ENCODE data around the gene GPC1. TPM values are rescaled to one million over a fixed set of nuclear protein-coding genes. Genes with fewer than 3 reads are reported as not detected.
A peak's percentile ranks its signal among the peaks of the same experiment; 100 is the strongest.

The GPC1 gene
- total RNA-seq, 1 donor from 2014 or later, result 58.0 TPM

DNA sequence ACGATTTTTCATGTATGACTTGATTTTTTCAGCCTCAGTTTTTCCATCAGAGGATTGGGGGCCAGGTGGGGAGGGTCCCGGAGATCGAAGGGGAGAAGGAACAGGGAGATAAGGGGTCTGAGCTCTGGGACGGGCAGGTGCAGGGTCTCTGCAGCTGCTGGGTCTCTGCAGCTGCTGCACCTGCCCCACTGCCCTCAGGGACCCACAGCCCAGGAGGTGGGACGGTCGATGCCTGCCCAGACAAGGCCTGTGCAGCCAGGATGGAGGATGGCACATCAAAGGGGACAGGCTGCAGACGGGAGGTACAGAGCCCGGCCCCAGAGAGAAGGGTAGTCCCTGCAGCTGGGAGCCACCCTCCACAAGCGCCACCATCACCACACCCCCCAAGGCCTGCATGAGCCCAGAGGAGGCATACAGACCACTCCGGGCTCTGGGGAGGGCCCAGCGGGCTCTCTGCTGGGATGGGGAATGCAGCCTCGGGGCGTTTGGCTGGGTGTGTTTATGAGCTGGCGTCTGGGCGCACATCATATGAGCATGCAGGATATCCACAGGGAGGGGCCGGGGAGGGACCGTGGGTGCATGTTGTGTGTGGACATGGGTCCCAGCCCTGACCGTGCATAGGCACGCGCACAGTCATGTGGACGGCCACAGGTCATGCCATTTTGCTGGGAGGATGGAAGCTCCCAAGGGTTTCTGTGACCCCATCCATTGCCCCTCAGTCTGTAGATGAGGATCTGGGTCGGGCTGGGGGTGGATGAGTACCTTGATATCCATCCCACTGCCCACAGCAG, 34.9 kb upstream of the GPC1 start:
- Mint-ChIP-seq H3K4me3 (no peak overlapping the region), H3K36me3 (no peaks in the 10 kb centered on the region), H3K4me1 (ENCODE audit: unreplicated experiment) (peaks cover 5% of the 10 kb centered on the region), H3K27me3 (no peaks in the 10 kb centered on the region), H3K27ac (no peak overlapping the region), H3K9me3 (no peaks in the 10 kb centered on the region)
- TF ChIP-seq, protein P1, sequence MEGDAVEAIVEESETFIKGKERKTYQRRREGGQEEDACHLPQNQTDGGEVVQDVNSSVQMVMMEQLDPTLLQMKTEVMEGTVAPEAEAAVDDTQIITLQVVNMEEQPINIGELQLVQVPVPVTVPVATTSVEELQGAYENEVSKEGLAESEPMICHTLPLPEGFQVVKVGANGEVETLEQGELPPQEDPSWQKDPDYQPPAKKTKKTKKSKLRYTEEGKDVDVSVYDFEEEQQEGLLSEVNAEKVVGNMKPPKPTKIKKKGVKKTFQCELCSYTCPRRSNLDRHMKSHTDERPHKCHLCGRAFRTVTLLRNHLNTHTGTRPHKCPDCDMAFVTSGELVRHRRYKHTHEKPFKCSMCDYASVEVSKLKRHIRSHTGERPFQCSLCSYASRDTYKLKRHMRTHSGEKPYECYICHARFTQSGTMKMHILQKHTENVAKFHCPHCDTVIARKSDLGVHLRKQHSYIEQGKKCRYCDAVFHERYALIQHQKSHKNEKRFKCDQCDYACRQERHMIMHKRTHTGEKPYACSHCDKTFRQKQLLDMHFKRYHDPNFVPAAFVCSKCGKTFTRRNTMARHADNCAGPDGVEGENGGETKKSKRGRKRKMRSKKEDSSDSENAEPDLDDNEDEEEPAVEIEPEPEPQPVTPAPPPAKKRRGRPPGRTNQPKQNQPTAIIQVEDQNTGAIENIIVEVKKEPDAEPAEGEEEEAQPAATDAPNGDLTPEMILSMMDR (conservative IDR thresholded peaks at IDR 0.05), result no peak
- peak; percentile 65 for DNase-seq (ENCODE audit: extremely low spot score, unreplicated experiment)

- H3K9me3 Mint-ChIP-seq, result no peaks in the 10 kb centered on the region
- no peak for DNase-seq (ENCODE audit: extremely low spot score, unreplicated experiment)
- H3K36me3 Mint-ChIP-seq, result no peaks in the 10 kb centered on the region
- no peak overlapping the region for H3K27ac Mint-ChIP-seq
- no peaks in the 10 kb centered on the region for H3K27me3 Mint-ChIP-seq
- H3K4me3 Mint-ChIP-seq, result no peak overlapping the region
- peaks cover 5% of the 10 kb centered on the region for H3K4me1 Mint-ChIP-seq (ENCODE audit: unreplicated experiment)
- TF ChIP-seq, protein P1 (conservative IDR thresholded peaks at IDR 0.05), result no peak
Observed at GRCh38 chr2:240401308-240401707, 34.2 kb upstream of the GPC1 start.

- H3K4me1 Mint-ChIP-seq (ENCODE audit: unreplicated experiment), result peaks cover 5% of the 10 kb centered on the region
- no peak overlapping the region for H3K4me3 Mint-ChIP-seq
- TF ChIP-seq, protein P1 (conservative IDR thresholded peaks at IDR 0.05), result no peak
- H3K27ac Mint-ChIP-seq, result no peak overlapping the region
- no peaks in the 10 kb centered on the region for H3K36me3 Mint-ChIP-seq
- no peaks in the 10 kb centered on the region for H3K27me3 Mint-ChIP-seq
- H3K9me3 Mint-ChIP-seq, result no peaks in the 10 kb centered on the region
- peak; percentile 62 for DNase-seq (ENCODE audit: extremely low spot score, unreplicated experiment)
Observed at GRCh38 chr2:240401781-240402551, 33.5 kb upstream of the GPC1 start.

DNA sequence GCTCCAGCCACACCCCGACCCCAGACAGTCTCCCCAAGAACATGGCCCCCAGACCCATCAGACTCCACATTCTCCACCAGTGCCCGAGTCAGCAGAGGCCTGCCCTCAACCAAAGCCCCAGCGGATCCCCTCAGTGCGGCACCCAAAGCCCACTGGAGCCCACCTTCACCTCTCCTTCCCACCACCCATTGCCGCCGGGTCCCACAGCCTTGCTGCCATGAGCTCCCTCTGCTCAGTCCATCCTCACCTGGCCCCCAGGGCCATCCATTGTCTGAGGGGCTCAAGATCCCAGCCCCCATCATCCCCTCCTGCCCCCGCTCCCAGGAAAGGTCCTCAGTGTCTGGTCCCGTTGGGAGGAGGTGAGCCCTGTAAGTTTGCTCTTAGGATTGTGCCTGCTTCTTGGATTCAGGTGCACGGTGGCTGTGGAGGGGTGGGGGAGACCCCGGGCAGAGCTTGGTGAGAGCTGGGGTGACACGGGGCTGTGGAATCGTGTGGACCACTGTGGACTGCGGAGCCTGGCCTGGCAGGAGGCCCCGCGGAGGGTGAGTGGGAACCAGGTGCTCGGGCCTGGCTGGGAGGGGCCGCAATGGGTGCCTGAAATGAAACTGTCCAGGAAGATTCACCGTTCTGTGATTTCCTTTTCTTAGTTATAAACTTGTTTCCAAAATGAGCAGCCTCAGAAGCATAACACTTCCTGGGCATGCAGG, 32.7 kb upstream of the GPC1 start:
- Mint-ChIP-seq H3K27ac (no peak overlapping the region), H3K9me3 (no peaks in the 10 kb centered on the region), H3K4me1 (ENCODE audit: unreplicated experiment) (peaks cover 5% of the 10 kb centered on the region), H3K27me3 (no peaks in the 10 kb centered on the region), H3K36me3 (no peaks in the 10 kb centered on the region), H3K4me3 (no peak overlapping the region)
- TF ChIP-seq, protein P1 (conservative IDR thresholded peaks at IDR 0.05), result no peak
- peak; percentile 62 for DNase-seq (ENCODE audit: extremely low spot score, unreplicated experiment)

- no peak overlapping the region for H3K27ac Mint-ChIP-seq
- peak; percentile 44 for DNase-seq (ENCODE audit: extremely low spot score, unreplicated experiment)
- H3K4me3 Mint-ChIP-seq, result no peak overlapping the region
- TF ChIP-seq, protein P1 (conservative IDR thresholded peaks at IDR 0.05), result no peak
- H3K27me3 Mint-ChIP-seq, result no peaks in the 10 kb centered on the region
- H3K36me3 Mint-ChIP-seq, result no peaks in the 10 kb centered on the region
- peaks cover 5% of the 10 kb centered on the region for H3K4me1 Mint-ChIP-seq (ENCODE audit: unreplicated experiment)
- no peaks in the 10 kb centered on the region for H3K9me3 Mint-ChIP-seq
Observed at GRCh38 chr2:240403396-240404104, 31.9 kb upstream of the GPC1 start.
